Lower leg skin (tissue), 3 donors: ENCODE measurements around the gene ADGRG4.

Experiments
- POLR2A ChIP-seq, 2 donors: fragments of 450-650 bp; IDR thresholded peaks; one replicate each; pipeline ENCODE4 v1.6.1; 2016 to 2017; ENCODE audit warnings: antibody characterized with exemption in 2 of 2, mild to moderate bottlenecking in 1 of 2, moderate library complexity in 1 of 2
- TF ChIP-seq, protein P1 (sequence below), 3 donors: fragments of 450-650 bp; IDR thresholded peaks; one replicate each; pipeline ENCODE4 v1.5.1; 2016; ENCODE audit warnings: antibody characterized with exemption in 3 of 3, mild to moderate bottlenecking in 3 of 3, moderate library complexity in 2 of 3

DNA sequence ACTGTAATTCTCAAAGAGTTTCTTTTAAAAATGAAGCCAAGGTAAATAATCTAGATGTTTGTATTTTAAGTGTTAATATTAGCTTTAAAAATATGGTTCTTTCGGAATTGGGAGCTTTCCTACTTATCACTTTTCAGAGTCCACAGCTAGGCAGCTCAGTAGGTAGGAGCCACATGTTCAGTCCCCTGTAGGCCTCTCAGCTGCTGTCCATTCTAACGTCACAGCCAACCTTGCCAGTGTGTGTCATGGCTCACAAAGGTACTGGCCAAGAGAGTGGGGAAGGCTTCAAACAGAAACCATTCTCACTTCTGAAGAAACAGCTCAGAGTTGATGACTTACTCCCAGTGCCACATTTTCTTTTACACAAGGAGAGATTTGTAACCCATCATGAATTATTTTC, 137.0 kb downstream of the ADGRG4 start:
- TF ChIP-seq, protein P1, sequence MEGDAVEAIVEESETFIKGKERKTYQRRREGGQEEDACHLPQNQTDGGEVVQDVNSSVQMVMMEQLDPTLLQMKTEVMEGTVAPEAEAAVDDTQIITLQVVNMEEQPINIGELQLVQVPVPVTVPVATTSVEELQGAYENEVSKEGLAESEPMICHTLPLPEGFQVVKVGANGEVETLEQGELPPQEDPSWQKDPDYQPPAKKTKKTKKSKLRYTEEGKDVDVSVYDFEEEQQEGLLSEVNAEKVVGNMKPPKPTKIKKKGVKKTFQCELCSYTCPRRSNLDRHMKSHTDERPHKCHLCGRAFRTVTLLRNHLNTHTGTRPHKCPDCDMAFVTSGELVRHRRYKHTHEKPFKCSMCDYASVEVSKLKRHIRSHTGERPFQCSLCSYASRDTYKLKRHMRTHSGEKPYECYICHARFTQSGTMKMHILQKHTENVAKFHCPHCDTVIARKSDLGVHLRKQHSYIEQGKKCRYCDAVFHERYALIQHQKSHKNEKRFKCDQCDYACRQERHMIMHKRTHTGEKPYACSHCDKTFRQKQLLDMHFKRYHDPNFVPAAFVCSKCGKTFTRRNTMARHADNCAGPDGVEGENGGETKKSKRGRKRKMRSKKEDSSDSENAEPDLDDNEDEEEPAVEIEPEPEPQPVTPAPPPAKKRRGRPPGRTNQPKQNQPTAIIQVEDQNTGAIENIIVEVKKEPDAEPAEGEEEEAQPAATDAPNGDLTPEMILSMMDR (IDR thresholded peaks at IDR 0.05), result no peak
- no peak for TF ChIP-seq POLR2A (IDR thresholded peaks at IDR 0.05)
